GM12873 (cell line): ENCODE data around the gene ZNF79.
A peak's percentile ranks its signal among the peaks of the same experiment; 100 is the strongest.

Experiments
- CTCF ChIP-seq: IDR thresholded peaks from 2 replicates; pipeline ENCODE4 v1.5.1; 2012; ENCODE audit warnings: low read depth, mild to moderate bottlenecking, moderate library complexity, low read length, control low read depth; ENCODE audit not compliant: insufficient read depth; ENCODE audit errors: missing control alignments

Gene ZNF79

DNA sequence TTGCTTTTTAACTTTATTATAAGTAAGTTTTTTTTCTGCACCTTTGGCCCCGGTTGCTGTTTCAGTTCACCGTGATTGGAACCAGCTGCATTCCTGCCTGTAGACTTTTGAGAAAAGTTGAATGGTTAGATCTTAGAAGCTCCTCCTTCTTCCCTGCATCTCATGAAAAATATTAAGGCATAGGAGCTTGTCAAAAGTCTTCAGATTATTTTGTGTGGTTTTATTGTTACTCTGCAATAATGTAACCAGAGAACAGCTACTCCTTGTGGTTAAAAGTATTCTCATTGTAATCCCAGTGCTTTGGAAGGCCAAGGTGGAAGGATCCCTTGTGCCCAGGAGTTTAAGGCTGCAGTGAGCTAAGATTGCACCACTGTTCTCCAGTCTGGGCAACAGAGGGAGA lies 30.5 kb upstream of the ZNF79 start:
- no peak for TF ChIP-seq CTCF

GRCh38 chr9:127395497-127396252 lies 28.5 kb upstream of the ZNF79 start:
- TF ChIP-seq CTCF: no peak

DNA sequence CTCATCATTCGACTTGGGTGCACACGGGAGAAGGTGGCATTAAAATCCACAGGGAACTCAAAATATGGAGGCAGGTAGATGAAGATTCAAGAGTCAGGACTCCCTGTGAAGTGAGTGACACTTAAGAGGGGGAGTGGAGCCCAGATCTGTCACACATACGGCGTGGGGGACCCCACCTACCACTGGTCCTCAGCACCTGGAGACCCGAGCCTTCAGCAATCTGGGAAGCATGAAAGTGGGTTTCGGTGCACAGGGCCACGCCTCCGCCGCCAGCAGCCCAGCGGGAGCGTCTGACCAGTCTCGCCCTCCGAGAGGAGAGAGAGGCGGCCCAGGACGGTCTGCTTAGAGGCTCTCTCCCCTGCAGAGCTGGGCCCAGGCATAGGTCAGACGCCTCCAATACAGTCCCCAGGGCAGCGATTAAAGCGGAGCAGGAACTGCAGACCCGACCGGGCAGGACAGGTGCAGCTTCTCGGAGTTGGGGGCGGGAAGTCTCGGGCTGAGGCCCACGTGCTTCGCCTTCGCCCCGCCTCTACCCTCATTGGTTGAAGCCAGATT lies 27.9 kb upstream of the ZNF79 start:
- no peak for TF ChIP-seq CTCF

GRCh38 chr9:127396808-127397645 lies 27.2 kb upstream of the ZNF79 start, which contains the start of gene SLC2A8:
Gene SLC2A8, plus strand, starts transcription at chr9:127397169. Its CDS starts 62 bp downstream, at chr9:127397231.
- TF ChIP-seq CTCF: peak; percentile 11

- TF ChIP-seq CTCF: peak; percentile 63
Measured at GRCh38 chr9:127397646-127398274, 26.4 kb upstream of the ZNF79 start.

GRCh38 chr9:127398275-127398647 lies 25.9 kb upstream of the ZNF79 start:
- TF ChIP-seq CTCF: no peak
